ENCODE data around the gene GLIS1. TPM values are rescaled to one million over a fixed set of nuclear protein-coding genes. Genes with fewer than 3 reads are reported as not detected.
A peak's percentile ranks its signal among the peaks of the same experiment; 100 is the strongest.

The GLIS1 gene
- total and polyA plus RNA-seq, 5 donors from 2014 or later, result not detected

- no peak overlapping the region for H3K27ac ChIP-seq (ENCODE audit: insufficient read depth, low read length, poor library complexity, severe bottlenecking)
- no peaks in the 10 kb centered on the region for H3K36me3 ChIP-seq (ENCODE audit: control insufficient read depth, insufficient read depth, low read length)
- Mint-ChIP-seq H3K4me1 (no peaks in the 10 kb centered on the region), H3K36me3 (no peaks in the 10 kb centered on the region), H3K27ac (no peak overlapping the region), H3K27me3 (no peaks in the 10 kb centered on the region), H3K4me3 (no peak overlapping the region), H3K9me3 (no peaks in the 10 kb centered on the region)
- no peak overlapping the region for H3K4me3 ChIP-seq (ENCODE audit: low read depth, low read length)
- no peaks in the 10 kb centered on the region for H3K9me3 ChIP-seq (ENCODE audit: control insufficient read depth in 2 of 2, low read length in 2 of 2)
- no peaks in the 10 kb centered on the region for H3K27me3 ChIP-seq (ENCODE audit: control insufficient read depth, insufficient read depth, low read length)
- ATAC-seq (ENCODE audit: low read depth in 2 of 2) (no peak), DNase-seq (no peak)
- no peaks in the 10 kb centered on the region for H3K4me1 ChIP-seq (ENCODE audit: control insufficient read depth, insufficient read depth, low read length, poor library complexity, severe bottlenecking)
These were observed 203.1 kb downstream of the GLIS1 start for GRCh38 chr1:53535846-53536245.

- Histone ChIP-seq H3K36me3 (ENCODE audit: control insufficient read depth, insufficient read depth, low read length) (no peaks in the 10 kb centered on the region), H3K27me3 (ENCODE audit: control insufficient read depth, insufficient read depth, low read length) (no peaks in the 10 kb centered on the region), H3K4me3 (ENCODE audit: low read depth, low read length) (no peak overlapping the region), H3K9me3 (ENCODE audit: control insufficient read depth in 2 of 2, low read length in 2 of 2) (no peaks in the 10 kb centered on the region), H3K27ac (ENCODE audit: insufficient read depth, low read length, poor library complexity, severe bottlenecking) (no peak overlapping the region), H3K4me1 (ENCODE audit: control insufficient read depth, insufficient read depth, low read length, poor library complexity, severe bottlenecking) (no peaks in the 10 kb centered on the region)
- Mint-ChIP-seq H3K4me3 (no peak overlapping the region), H3K27me3 (no peaks in the 10 kb centered on the region), H3K9me3 (no peaks in the 10 kb centered on the region), H3K4me1 (no peaks in the 10 kb centered on the region), H3K27ac (no peak overlapping the region), H3K36me3 (no peaks in the 10 kb centered on the region)
- DNase-seq (no peak), ATAC-seq (ENCODE audit: low read depth in 2 of 2) (no peak)
These were observed 203.7 kb downstream of the GLIS1 start for GRCh38 chr1:53535226-53535625.

- Mint-ChIP-seq H3K27me3 (peaks cover under 1% of the 10 kb centered on the region), H3K4me1 (no peaks in the 10 kb centered on the region), H3K36me3 (no peaks in the 10 kb centered on the region), H3K9me3 (no peaks in the 10 kb centered on the region), H3K27ac (no peak overlapping the region), H3K4me3 (no peak overlapping the region)
- no peaks in the 10 kb centered on the region for H3K27me3 ChIP-seq (ENCODE audit: control insufficient read depth, insufficient read depth, low read length)
- no peak overlapping the region for H3K27ac ChIP-seq (ENCODE audit: insufficient read depth, low read length, poor library complexity, severe bottlenecking)
- no peak overlapping the region for H3K4me3 ChIP-seq (ENCODE audit: low read depth, low read length)
- DNase-seq (no peak), ATAC-seq (ENCODE audit: low read depth in 2 of 2) (no peak)
- no peaks in the 10 kb centered on the region for H3K9me3 ChIP-seq (ENCODE audit: control insufficient read depth in 2 of 2, low read length in 2 of 2)
- H3K36me3 ChIP-seq (ENCODE audit: control insufficient read depth, insufficient read depth, low read length), result no peaks in the 10 kb centered on the region
- no peaks in the 10 kb centered on the region for H3K4me1 ChIP-seq (ENCODE audit: control insufficient read depth, insufficient read depth, low read length, poor library complexity, severe bottlenecking)
These were observed 206.1 kb downstream of the GLIS1 start for GRCh38 chr1:53532912-53533311.

- no peaks in the 10 kb centered on the region for H3K4me1 ChIP-seq (ENCODE audit: control insufficient read depth, insufficient read depth, low read length, poor library complexity, severe bottlenecking)
- no peak overlapping the region for H3K4me3 ChIP-seq (ENCODE audit: low read depth, low read length)
- no peak overlapping the region for H3K27ac ChIP-seq (ENCODE audit: insufficient read depth, low read length, poor library complexity, severe bottlenecking)
- DNase-seq (no peak), ATAC-seq (ENCODE audit: low read depth in 2 of 2) (no peak)
- no peaks in the 10 kb centered on the region for H3K36me3 Mint-ChIP-seq
- H3K4me3 Mint-ChIP-seq, result no peak overlapping the region
- H3K27me3 ChIP-seq (ENCODE audit: control insufficient read depth, insufficient read depth, low read length), result no peaks in the 10 kb centered on the region
- H3K27ac Mint-ChIP-seq, result no peak overlapping the region
- H3K4me1 Mint-ChIP-seq, result no peaks in the 10 kb centered on the region
- peaks cover 4% of the 10 kb centered on the region for H3K27me3 Mint-ChIP-seq
- no peaks in the 10 kb centered on the region for H3K9me3 ChIP-seq (ENCODE audit: control insufficient read depth in 2 of 2, low read length in 2 of 2)
- no peaks in the 10 kb centered on the region for H3K9me3 Mint-ChIP-seq
- no peaks in the 10 kb centered on the region for H3K36me3 ChIP-seq (ENCODE audit: control insufficient read depth, insufficient read depth, low read length)
These were observed 206.6 kb downstream of the GLIS1 start for GRCh38 chr1:53532377-53532776.

GRCh38 chr1:53530550-53530949, 208.4 kb downstream of the GLIS1 start:
- Mint-ChIP-seq H3K9me3 (no peaks in the 10 kb centered on the region), H3K4me3 (no peak overlapping the region), H3K36me3 (no peaks in the 10 kb centered on the region), H3K27ac (no peak overlapping the region), H3K4me1 (no peaks in the 10 kb centered on the region), H3K27me3 (peaks cover 4% of the 10 kb centered on the region)
- Histone ChIP-seq H3K36me3 (ENCODE audit: control insufficient read depth, insufficient read depth, low read length) (no peaks in the 10 kb centered on the region), H3K4me3 (ENCODE audit: low read depth, low read length) (no peak overlapping the region), H3K4me1 (ENCODE audit: control insufficient read depth, insufficient read depth, low read length, poor library complexity, severe bottlenecking) (no peaks in the 10 kb centered on the region), H3K27me3 (ENCODE audit: control insufficient read depth, insufficient read depth, low read length) (no peaks in the 10 kb centered on the region), H3K9me3 (ENCODE audit: control insufficient read depth in 2 of 2, low read length in 2 of 2) (no peaks in the 10 kb centered on the region), H3K27ac (ENCODE audit: insufficient read depth, low read length, poor library complexity, severe bottlenecking) (no peak overlapping the region)
- no peak for ATAC-seq (ENCODE audit: low read depth in 2 of 2)
- DNase-seq, result no peak

- Histone ChIP-seq H3K4me1 (ENCODE audit: control insufficient read depth, insufficient read depth, low read length, poor library complexity, severe bottlenecking) (no peaks in the 10 kb centered on the region), H3K27me3 (ENCODE audit: control insufficient read depth, insufficient read depth, low read length) (no peaks in the 10 kb centered on the region), H3K36me3 (ENCODE audit: control insufficient read depth, insufficient read depth, low read length) (no peaks in the 10 kb centered on the region), H3K27ac (ENCODE audit: insufficient read depth, low read length, poor library complexity, severe bottlenecking) (no peak overlapping the region), H3K9me3 (ENCODE audit: control insufficient read depth in 2 of 2, low read length in 2 of 2) (no peaks in the 10 kb centered on the region), H3K4me3 (ENCODE audit: low read depth, low read length) (no peak overlapping the region)
- ATAC-seq (ENCODE audit: low read depth in 2 of 2), result no peak
- H3K4me1 Mint-ChIP-seq, result no peaks in the 10 kb centered on the region
- DNase-seq, result no peak
- H3K27me3 Mint-ChIP-seq, result peaks cover 4% of the 10 kb centered on the region
- H3K36me3 Mint-ChIP-seq, result no peaks in the 10 kb centered on the region
- H3K4me3 Mint-ChIP-seq, result no peak overlapping the region
- no peak overlapping the region for H3K27ac Mint-ChIP-seq
- no peaks in the 10 kb centered on the region for H3K9me3 Mint-ChIP-seq
These were observed 209.4 kb downstream of the GLIS1 start for GRCh38 chr1:53529555-53529954.

GRCh38 chr1:53527368-53527767, 211.6 kb downstream of the GLIS1 start:
- Mint-ChIP-seq H3K4me3 (no peak overlapping the region), H3K36me3 (no peaks in the 10 kb centered on the region), H3K27me3 (peaks cover 4% of the 10 kb centered on the region), H3K27ac (no peak overlapping the region), H3K4me1 (no peaks in the 10 kb centered on the region), H3K9me3 (no peaks in the 10 kb centered on the region)
- H3K4me1 ChIP-seq (ENCODE audit: control insufficient read depth, insufficient read depth, low read length, poor library complexity, severe bottlenecking), result no peaks in the 10 kb centered on the region
- no peaks in the 10 kb centered on the region for H3K36me3 ChIP-seq (ENCODE audit: control insufficient read depth, insufficient read depth, low read length)
- DNase-seq (no peak), ATAC-seq (ENCODE audit: low read depth in 2 of 2) (no peak)
- H3K4me3 ChIP-seq (ENCODE audit: low read depth, low read length), result no peak overlapping the region
- H3K27me3 ChIP-seq (ENCODE audit: control insufficient read depth, insufficient read depth, low read length), result no peaks in the 10 kb centered on the region
- no peak overlapping the region for H3K27ac ChIP-seq (ENCODE audit: insufficient read depth, low read length, poor library complexity, severe bottlenecking)
- no peaks in the 10 kb centered on the region for H3K9me3 ChIP-seq (ENCODE audit: control insufficient read depth in 2 of 2, low read length in 2 of 2)

GRCh38 chr1:53526451-53527101, 212.4 kb downstream of the GLIS1 start:
- Histone ChIP-seq H3K36me3 (ENCODE audit: control insufficient read depth, insufficient read depth, low read length) (no peaks in the 10 kb centered on the region), H3K27ac (ENCODE audit: insufficient read depth, low read length, poor library complexity, severe bottlenecking) (no peak overlapping the region), H3K27me3 (ENCODE audit: control insufficient read depth, insufficient read depth, low read length) (no peaks in the 10 kb centered on the region), H3K4me3 (ENCODE audit: low read depth, low read length) (no peak overlapping the region), H3K4me1 (ENCODE audit: control insufficient read depth, insufficient read depth, low read length, poor library complexity, severe bottlenecking) (no peaks in the 10 kb centered on the region), H3K9me3 (ENCODE audit: control insufficient read depth in 2 of 2, low read length in 2 of 2) (no peaks in the 10 kb centered on the region)
- H3K4me3 Mint-ChIP-seq, result no peak overlapping the region
- no peak for ATAC-seq (ENCODE audit: low read depth in 2 of 2)
- DNase-seq, result no peak
- H3K27ac Mint-ChIP-seq, result peak overlapping the region in 1 of 3 donors; percentile 46
- peaks cover 4% of the 10 kb centered on the region for H3K27me3 Mint-ChIP-seq
- no peaks in the 10 kb centered on the region for H3K4me1 Mint-ChIP-seq
- no peaks in the 10 kb centered on the region for H3K36me3 Mint-ChIP-seq
- H3K9me3 Mint-ChIP-seq, result no peaks in the 10 kb centered on the region
